ENCODE data around the gene INSRR.

Gene INSRR

GRCh38 chr1:156893048-156893953 lies 34.4 kb upstream of the INSRR start, which contains the start of gene PEAR1:
Gene PEAR1 (plus strand): TSS chr1:156893718. CDS start chr1:156903927, 10,209 bp downstream.
- no peak for DNase-seq

- DNase-seq = peak; percentile 76
These were observed 33.5 kb upstream of the INSRR start for GRCh38 chr1:156892190-156893047.

- peak; percentile 54 for DNase-seq
These were observed 31.1 kb upstream of the INSRR start for GRCh38 chr1:156889802-156890580.

GRCh38 chr1:156887734-156888133 lies 28.8 kb upstream of the INSRR start:
- DNase-seq = no peak

GRCh38 chr1:156887317-156887716 lies 28.4 kb upstream of the INSRR start:
- DNase-seq = no peak

GRCh38 chr1:156886583-156887281 lies 27.8 kb upstream of the INSRR start:
- DNase-seq = no peak

GRCh38 chr1:156885880-156886355 lies 27.0 kb upstream of the INSRR start:
- no peak for DNase-seq

GRCh38 chr1:156885314-156885713 lies 26.4 kb upstream of the INSRR start:
- DNase-seq = no peak

- DNase-seq = no peak
These were observed 25.8 kb upstream of the INSRR start for GRCh38 chr1:156884560-156885184.

- DNase-seq = no peak
These were observed 25.0 kb upstream of the INSRR start for GRCh38 chr1:156883919-156884318.

- DNase-seq = no peak
These were observed 23.6 kb upstream of the INSRR start for GRCh38 chr1:156882543-156882942.

GRCh38 chr1:156881663-156882062 lies 22.7 kb upstream of the INSRR start:
- DNase-seq = no peak

GRCh38 chr1:156881101-156881500 lies 22.2 kb upstream of the INSRR start:
- no peak for DNase-seq

- no peak for DNase-seq
These were observed 21.6 kb upstream of the INSRR start for GRCh38 chr1:156880473-156880872.

GRCh38 chr1:156879876-156880275 lies 21.0 kb upstream of the INSRR start:
- no peak for DNase-seq

- no peak for DNase-seq
These were observed 18.7 kb upstream of the INSRR start for GRCh38 chr1:156877433-156878170.

GRCh38 chr1:156876281-156876680 lies 17.4 kb upstream of the INSRR start:
- no peak for DNase-seq

GRCh38 chr1:156875341-156875615 lies 16.4 kb upstream of the INSRR start:
- no peak for DNase-seq

GRCh38 chr1:156874572-156875340 lies 15.8 kb upstream of the INSRR start:
- no peak for DNase-seq

GRCh38 chr1:156874142-156874541 lies 15.2 kb upstream of the INSRR start:
- no peak for DNase-seq

Measured in NCI-H748 treated with DMSO at 0.1 percent for 48 hours (cell line).